Fibroblast of lung (primary cell): ENCODE data around the gene EFS. TPM values are rescaled to one million over a fixed set of nuclear protein-coding genes. Genes with fewer than 3 reads are reported as not detected.

Source experiments
- DNase-seq, 2 donors: peaks; one replicate each; pipeline versions ENCODE4 v3.0.0 to v3.0.0-alpha.2; 2010; ENCODE audit warnings: low read depth in 2 of 2
- H2AFZ ChIP-seq: 2 replicates; pipeline ENCODE4 v1.5.1; 2012; ENCODE audit warnings: low read length, control low read depth, inconsistent platforms
- H3K27ac ChIP-seq: 2 replicates; pipeline ENCODE4 v1.5.1; 2011; ENCODE audit warnings: low read length, control low read depth; ENCODE audit not compliant: insufficient read depth
- H3K27me3 ChIP-seq: 2 replicates; pipeline ENCODE4 v1.5.1; 2011; ENCODE audit warnings: mild to moderate bottlenecking, low read length; ENCODE audit not compliant: control insufficient read depth, insufficient read depth
- H3K36me3 ChIP-seq: 2 replicates; pipeline ENCODE4 v1.5.1; 2011; ENCODE audit warnings: low read length; ENCODE audit not compliant: control insufficient read depth, insufficient read depth
- H3K4me1 ChIP-seq: 2 replicates; pipeline ENCODE4 v1.5.1; 2011; ENCODE audit warnings: low read length; ENCODE audit not compliant: control insufficient read depth, insufficient read depth; ENCODE audit errors: extremely low read depth
- H3K4me2 ChIP-seq: 2 replicates; pipeline ENCODE4 v1.5.1; 2011; ENCODE audit warnings: low read length, control low read depth; ENCODE audit not compliant: insufficient read depth; ENCODE audit errors: extremely low read depth
- H3K4me3 ChIP-seq, 4 experiments: fragments of 200-600 bp in 1 of 4; sonication (generic) in 1 of 4; replicated peaks in 1 of 4; 2 replicates each; pipeline ENCODE4 v1.5.1; 2011 to 2016; ENCODE audit warnings: low read length in 4 of 4, low read depth in 3 of 4, mild to moderate bottlenecking in 3 of 4, control low read depth in 2 of 4, inconsistent platforms in 1 of 4, mixed read lengths in 1 of 4; ENCODE audit not compliant: insufficient read depth in 1 of 4; ENCODE audit errors: control extremely low read depth in 1 of 4
- H3K79me2 ChIP-seq: 2 replicates; pipeline ENCODE4 v1.5.1; 2012; ENCODE audit warnings: mild to moderate bottlenecking, low read length, inconsistent platforms; ENCODE audit not compliant: control insufficient read depth, insufficient read depth
- H3K9ac ChIP-seq: 2 replicates; pipeline ENCODE4 v1.5.1; 2011; ENCODE audit warnings: mild to moderate bottlenecking, low read length, control low read depth; ENCODE audit not compliant: insufficient read depth
- H3K9me3 ChIP-seq: 2 replicates; pipeline ENCODE4 v1.5.1; 2012; ENCODE audit warnings: low read depth, low read length; ENCODE audit not compliant: control insufficient read depth, insufficient read depth
- H4K20me1 ChIP-seq: 2 replicates; pipeline ENCODE4 v1.5.1; 2011; ENCODE audit warnings: low read length; ENCODE audit not compliant: control insufficient read depth, insufficient read depth; ENCODE audit errors: extremely low read depth
- EZH2 ChIP-seq: IDR thresholded peaks from 2 replicates; pipeline ENCODE4 v1.5.1; 2012; ENCODE audit warnings: low read length, control low read depth, mild to moderate bottlenecking; ENCODE audit errors: missing control alignments
- polyA plus RNA-seq, 2 donors: library from polyadenylated mRNA; depleted of rRNA in 1 of 2; stranded (reverse) in 1 of 2; unstranded in 1 of 2; fragments of >200 nt; gene quantifications; 2 replicates each; pipeline ENCODE4 v1.2.1, GENCODE V29; 2011 to 2012; ENCODE audit warnings: missing spikeins in 1 of 2
- total RNA-seq: library from RNA; depleted of rRNA; stranded (reverse); fragments of >200 nt; gene quantifications from 2 replicates; pipeline ENCODE4 v1.2.1, GENCODE V29; 2014
- TF ChIP-seq, protein P1 (sequence below), 2 donors: IDR thresholded peaks in 1 of 2; conservative IDR thresholded peaks in 1 of 2; 1 replicate in 1 of 2; 2 replicates in 1 of 2; pipeline ENCODE4 v1.5.1; 2011 to 2012; ENCODE audit warnings: low read length in 2 of 2, control low read depth in 1 of 2, inconsistent platforms in 1 of 2, low read depth in 1 of 2, mild to moderate bottlenecking in 1 of 2

The EFS gene
- total and polyA plus RNA-seq, 2 donors (not counting 1 experiment from before 2014, with no cell fraction given) = 2.3 to 12.2 TPM

DNA sequence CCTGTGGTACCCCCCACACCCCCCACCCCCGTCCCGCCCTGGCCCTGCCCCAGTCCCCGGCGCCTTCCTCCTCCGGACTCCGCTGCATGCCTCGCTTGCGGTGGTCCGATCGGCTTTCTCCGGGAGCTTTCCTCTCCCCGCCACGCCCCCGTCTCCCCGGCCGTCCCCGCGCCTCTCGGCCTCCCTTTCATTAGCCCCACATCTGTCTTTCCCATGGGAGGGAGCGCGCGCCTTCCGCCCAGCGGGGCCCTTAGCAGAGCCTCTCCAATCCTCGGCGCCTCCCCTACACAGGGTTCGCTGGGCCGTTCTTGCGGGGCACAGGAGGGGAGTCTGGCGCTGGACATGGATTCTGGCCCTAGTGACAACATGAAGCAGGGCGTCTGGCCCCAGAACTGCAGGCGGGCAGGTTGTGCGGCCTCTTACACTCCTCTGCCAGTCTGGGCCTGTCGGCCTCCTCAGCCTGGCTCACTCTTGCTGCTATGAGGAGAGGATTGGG, 1.5 kb upstream of the EFS start:
- Histone ChIP-seq H3K9me3 (no peaks in the 10 kb centered on the region), H2AFZ (no peak overlapping the region), H3K36me3 (no peaks in the 10 kb centered on the region), H3K79me2 (no peaks in the 10 kb centered on the region), H3K4me1 (no peaks in the 10 kb centered on the region), H3K4me2 (no peak overlapping the region), H3K9ac (no peak overlapping the region), H4K20me1 (no peaks in the 10 kb centered on the region), H3K27me3 (peaks cover 20% of the 10 kb centered on the region), H3K27ac (no peak overlapping the region), H3K4me3 (peak overlapping the region in 1 of 4 experiments; percentile 62)
- peak; percentile 73 to 76 for DNase-seq
- TF ChIP-seq EZH2 = no peak
- TF ChIP-seq, protein P1, sequence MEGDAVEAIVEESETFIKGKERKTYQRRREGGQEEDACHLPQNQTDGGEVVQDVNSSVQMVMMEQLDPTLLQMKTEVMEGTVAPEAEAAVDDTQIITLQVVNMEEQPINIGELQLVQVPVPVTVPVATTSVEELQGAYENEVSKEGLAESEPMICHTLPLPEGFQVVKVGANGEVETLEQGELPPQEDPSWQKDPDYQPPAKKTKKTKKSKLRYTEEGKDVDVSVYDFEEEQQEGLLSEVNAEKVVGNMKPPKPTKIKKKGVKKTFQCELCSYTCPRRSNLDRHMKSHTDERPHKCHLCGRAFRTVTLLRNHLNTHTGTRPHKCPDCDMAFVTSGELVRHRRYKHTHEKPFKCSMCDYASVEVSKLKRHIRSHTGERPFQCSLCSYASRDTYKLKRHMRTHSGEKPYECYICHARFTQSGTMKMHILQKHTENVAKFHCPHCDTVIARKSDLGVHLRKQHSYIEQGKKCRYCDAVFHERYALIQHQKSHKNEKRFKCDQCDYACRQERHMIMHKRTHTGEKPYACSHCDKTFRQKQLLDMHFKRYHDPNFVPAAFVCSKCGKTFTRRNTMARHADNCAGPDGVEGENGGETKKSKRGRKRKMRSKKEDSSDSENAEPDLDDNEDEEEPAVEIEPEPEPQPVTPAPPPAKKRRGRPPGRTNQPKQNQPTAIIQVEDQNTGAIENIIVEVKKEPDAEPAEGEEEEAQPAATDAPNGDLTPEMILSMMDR (conservative IDR thresholded peaks at IDR 0.05 in 1 of 2, IDR thresholded peaks at IDR 0.05 in 1 of 2; ENCODE audit: low read depth in 1 of 2, low read length in 2 of 2) = no peak

DNA sequence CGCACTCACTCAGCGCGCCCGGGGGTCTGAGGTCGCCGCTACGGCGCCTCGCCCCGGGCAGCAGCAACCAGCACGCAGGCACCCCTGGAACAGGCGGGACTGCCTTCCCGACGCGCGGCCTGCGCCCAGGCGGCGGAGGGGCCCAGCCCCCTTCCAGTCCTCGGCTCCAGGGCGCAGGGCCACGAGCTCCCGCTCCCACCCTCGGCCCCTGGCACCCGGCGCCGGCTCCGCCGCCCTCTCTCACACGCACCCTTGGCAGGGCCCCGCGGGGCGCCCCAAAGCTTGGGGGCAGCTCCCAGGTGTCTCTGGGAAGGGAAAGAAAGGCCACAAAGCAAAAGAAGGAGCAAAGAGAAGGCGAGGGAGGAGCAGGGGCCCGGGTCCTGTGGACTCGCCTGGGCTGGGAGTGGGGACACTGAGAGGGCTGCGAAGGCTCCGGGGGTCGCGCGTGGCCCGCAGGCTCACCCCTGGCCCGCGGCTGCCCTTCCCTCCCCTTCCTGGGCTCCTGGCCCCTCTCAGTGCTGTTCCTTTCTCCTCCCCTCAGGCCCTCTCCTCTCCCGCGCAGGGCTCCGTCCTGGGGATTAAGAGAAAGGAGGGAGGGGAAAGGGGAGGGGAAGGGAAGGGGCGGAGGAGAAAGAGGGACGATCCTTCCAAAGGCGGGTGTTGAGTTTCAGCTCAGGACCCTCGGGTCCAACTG, 907 bp upstream of the EFS start:
- H3K4me2 ChIP-seq = no peak overlapping the region
- no peaks in the 10 kb centered on the region for H3K9me3 ChIP-seq
- H3K27ac ChIP-seq = peak overlapping the region; percentile 10
- H3K4me3 ChIP-seq = peak overlapping the region in 2 of 4 experiments; percentile 31 to 62
- peak; percentile 78 to 81 for DNase-seq
- H2AFZ ChIP-seq = no peak overlapping the region
- H3K4me1 ChIP-seq = no peaks in the 10 kb centered on the region
- H3K9ac ChIP-seq = peak overlapping the region; percentile 8
- no peaks in the 10 kb centered on the region for H3K36me3 ChIP-seq
- TF ChIP-seq, protein P1 (conservative IDR thresholded peaks at IDR 0.05 in 1 of 2, IDR thresholded peaks at IDR 0.05 in 1 of 2; ENCODE audit: low read depth in 1 of 2, low read length in 2 of 2) = no peak
- TF ChIP-seq EZH2 = peak; percentile 16
- no peaks in the 10 kb centered on the region for H4K20me1 ChIP-seq
- H3K27me3 ChIP-seq = peaks cover 20% of the 10 kb centered on the region
- no peaks in the 10 kb centered on the region for H3K79me2 ChIP-seq

DNA sequence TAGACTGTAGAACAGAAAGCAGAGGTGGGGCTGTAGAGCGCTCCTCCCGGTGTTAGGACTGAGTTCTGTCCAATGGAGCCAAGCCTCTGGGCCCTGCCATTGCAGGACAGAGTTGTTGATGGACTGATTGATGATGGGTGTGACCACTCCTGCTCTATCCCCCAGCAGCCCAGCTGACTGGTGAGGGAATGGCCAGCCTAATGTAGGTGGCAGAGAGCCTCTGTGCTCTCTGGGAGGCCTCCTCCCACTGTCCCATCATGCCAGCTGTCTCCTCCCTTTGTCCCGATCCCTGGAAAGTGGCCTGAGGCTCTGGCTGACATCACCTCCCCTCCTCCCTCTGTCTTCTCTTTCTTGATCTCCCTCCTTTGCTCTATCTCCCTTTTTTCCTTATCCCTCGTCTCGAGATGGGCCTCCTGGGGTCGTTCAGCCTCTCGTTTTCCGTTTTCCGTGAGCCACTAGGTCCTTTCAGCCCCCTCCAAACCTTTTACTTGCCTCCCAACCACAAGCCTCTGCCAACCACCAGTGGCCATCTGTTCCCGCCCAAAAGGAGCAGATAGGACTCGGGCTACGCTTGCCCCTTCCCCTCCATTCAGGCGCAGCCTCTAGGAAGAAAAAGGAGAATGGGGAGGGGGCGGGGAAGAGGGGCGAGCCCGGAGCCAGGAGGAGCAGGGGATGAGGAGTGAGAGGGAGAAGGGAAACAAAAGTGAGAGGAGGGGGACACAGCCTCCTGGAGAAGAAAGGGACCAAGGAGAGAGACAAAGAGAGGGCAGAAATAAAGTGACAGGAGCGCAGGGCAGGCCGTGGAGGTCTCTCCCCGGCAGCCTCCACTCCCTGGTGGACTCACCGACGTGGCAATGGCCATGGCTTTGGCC, 572 bp downstream of the EFS start:
- Histone ChIP-seq H4K20me1 (no peaks in the 10 kb centered on the region), H3K27ac (peak overlapping the region; percentile 62), H3K9me3 (no peaks in the 10 kb centered on the region), H3K27me3 (peaks cover 20% of the 10 kb centered on the region), H3K9ac (peak overlapping the region; percentile 48), H3K4me1 (no peaks in the 10 kb centered on the region), H3K36me3 (no peaks in the 10 kb centered on the region), H2AFZ (peak overlapping the region; percentile 10), H3K79me2 (no peaks in the 10 kb centered on the region), H3K4me2 (peak overlapping the region; percentile 58), H3K4me3 (peak overlapping the region; percentile 17 to 69 (median 46))
- no peak for TF ChIP-seq EZH2
- TF ChIP-seq, protein P1 (conservative IDR thresholded peaks at IDR 0.05 in 1 of 2, IDR thresholded peaks at IDR 0.05 in 1 of 2; ENCODE audit: low read depth in 1 of 2, low read length in 2 of 2) = no peak
- DNase-seq = peak; percentile 11 to 13
